Stimulated activated CD8-positive, alpha-beta memory T cell treated with anti-CD3 and anti-CD28 coated beads, Interleukin-4, amount 100 ng/mL, for 48 hours (primary cell): ENCODE data around the gene NCOA3.

Experiments
- DNase-seq: peaks from one replicate; pipeline ENCODE4 v3.0.0-alpha.2; 2020

NCOA3 gene

DNA sequence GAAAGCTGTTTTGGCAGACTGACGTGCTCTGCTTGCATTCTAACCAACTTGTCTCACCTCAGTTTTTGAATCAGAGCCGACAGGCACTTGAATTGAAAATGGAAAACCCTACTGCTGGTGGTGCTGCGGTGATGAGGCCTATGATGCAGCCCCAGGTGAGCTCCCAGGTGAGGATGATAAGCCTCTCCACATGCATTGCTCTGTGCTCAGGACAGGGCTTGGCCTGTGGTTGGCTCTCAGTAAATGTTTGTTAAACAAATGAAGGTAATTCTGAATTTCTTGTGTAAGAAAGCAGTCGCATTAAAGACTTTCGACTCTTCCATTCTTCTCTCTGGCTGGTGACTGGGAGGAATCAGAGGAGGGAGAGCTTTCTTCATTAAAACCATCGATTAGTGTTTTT, 147.3 kb downstream of the NCOA3 start:
- no peak for DNase-seq

GRCh38 chr20:47652301-47652700, 150.6 kb downstream of the NCOA3 start:
- DNase-seq = no peak

- no peak for DNase-seq
Observed at GRCh38 chr20:47652794-47653193, 151.1 kb downstream of the NCOA3 start.

- DNase-seq = no peak
Observed at GRCh38 chr20:47653869-47654268, 152.2 kb downstream of the NCOA3 start.

- DNase-seq = no peak
Observed at GRCh38 chr20:47654370-47654769, 152.7 kb downstream of the NCOA3 start.

DNA sequence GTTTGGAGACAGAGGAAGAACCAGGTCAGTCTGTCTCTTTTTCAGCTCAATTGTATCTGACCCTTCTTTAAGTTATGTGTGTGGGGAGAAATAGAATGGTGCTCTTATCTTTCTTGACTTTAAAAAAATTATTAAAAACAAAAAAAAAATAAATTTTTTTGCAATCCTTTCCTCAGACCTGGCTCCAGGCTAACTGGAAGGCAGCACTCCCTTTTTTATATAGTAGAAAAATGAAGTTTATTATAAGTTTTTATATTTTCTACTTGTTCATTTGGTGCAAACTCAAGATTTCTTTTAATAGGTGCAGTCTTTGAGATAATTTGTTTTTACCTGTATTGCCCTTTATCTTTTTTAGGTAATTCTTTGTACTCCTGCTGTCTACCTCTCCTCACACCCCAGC, 153.9 kb downstream of the NCOA3 start:
- DNase-seq = no peak

GRCh38 chr20:47656318-47656717, 154.6 kb downstream of the NCOA3 start:
- DNase-seq = no peak

- DNase-seq = no peak
Observed at GRCh38 chr20:47659904-47660601, 158.4 kb downstream of the NCOA3 start.

DNA sequence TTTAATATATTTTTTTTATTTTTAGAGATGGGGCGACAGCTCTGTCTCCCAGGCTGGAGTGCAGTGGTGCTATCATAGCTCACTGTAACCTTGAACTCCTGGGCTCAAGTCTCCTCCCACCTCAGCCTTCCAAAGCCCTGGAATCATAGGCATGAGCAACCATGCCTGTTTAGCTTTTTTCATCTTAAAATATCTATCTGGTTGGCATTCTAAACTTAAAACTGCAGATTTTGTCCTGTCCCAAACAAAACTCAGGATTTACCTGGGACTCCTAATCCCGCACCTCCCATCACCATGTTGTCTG, 158.9 kb downstream of the NCOA3 start:
- DNase-seq = no peak

- no peak for DNase-seq
Observed at GRCh38 chr20:47660983-47661700, 159.5 kb downstream of the NCOA3 start.

- no peak for DNase-seq
Observed at GRCh38 chr20:47661714-47662113, 160.0 kb downstream of the NCOA3 start.

DNA sequence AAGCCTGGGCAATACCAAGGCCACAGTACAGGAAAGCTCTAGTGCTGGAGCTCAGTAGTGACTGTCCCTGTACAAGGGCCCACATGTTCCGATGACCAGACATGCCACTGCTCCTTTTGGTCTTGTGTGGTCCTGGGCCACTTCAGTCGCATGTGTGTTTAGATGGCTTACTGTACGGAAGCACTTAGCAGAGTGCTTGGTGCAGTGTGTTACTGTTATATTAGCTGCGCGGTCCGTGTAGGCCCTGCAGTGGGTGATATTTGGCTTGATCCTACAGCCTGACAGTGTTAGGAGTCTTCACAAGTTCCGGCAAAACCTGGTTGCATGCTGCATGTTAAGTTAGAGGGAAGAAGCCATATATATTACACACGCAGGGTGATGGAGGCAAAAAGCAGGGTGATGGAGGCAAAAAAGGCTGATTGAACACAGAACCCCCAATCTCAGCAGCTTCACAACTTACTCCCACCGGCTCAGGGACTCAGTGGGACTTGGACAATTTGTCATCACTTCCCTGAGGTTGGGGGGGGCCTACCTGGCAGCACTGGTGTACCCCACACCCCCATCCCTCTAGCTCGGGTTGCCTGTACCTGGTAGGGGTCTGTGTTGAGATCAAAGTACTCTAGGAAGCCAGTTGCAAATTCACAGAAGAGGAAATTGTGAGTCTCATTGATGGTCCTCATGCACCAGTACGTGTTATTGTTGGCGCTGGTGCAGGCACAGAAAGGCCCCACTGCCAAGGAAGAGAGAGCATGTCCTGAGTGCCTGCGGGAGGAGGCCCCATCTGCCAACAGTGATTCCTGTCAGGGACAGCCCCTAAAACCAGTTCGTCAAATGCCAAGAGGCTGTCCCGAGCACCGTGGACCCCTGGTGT, 161.0 kb downstream of the NCOA3 start:
- DNase-seq = no peak

DNA sequence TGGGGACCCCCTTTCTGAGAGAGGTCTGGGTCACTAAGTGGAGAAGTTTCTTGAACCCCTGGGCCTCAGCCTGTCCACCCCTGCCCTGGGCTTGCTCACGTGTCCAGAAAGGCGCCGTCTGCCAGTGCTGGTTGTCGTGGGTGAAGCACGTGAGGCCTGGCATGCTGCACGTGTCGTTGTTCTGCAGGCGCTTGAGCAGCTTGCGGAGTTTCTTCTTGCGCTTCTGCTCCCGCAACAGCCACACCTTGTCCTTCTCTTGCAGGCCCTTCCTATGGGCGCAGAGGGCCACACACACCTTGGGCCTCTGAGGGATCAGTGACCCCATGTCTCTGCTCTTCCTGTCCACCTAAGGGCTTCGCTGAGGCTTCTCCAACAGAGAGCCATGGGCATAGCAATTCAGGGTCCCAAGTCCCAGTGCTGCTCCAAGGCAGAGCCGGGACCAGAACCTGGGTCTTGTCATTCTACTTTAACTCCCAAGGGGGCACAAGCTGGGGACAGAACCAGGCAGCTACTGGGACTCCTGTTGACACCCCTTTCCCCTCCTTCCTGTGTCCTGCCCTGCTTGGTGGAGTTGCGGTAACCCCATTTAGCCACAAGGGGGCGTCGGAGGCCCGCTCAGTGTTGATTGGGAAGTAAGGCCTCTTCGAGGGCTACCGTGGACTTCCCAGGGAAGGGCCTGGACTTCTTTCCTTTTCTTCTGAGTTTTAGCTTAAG, 161.8 kb downstream of the NCOA3 start:
- peak; percentile 85 for DNase-seq

GRCh38 chr20:47664068-47664437, 162.4 kb downstream of the NCOA3 start:
- DNase-seq = no peak

DNA sequence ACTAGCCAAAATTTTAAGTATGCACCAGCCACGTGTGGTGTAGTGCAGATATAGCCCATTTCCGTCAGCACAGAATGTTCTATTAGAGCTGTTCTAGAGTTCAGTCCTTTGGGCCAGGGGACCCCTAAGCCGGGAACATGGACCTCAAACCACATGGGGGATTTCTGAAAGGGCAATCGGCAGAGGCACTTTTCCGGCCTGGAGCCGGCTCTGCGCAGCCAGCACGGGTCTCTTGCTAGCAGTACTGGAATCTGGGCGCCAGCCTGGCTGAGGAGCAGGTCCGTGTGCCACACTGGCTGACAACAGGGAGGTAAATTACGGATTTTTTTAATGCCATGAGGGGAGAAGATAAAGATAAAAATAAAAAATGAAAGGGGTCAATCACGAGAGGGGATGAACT, 163.1 kb downstream of the NCOA3 start:
- no peak for DNase-seq

DNA sequence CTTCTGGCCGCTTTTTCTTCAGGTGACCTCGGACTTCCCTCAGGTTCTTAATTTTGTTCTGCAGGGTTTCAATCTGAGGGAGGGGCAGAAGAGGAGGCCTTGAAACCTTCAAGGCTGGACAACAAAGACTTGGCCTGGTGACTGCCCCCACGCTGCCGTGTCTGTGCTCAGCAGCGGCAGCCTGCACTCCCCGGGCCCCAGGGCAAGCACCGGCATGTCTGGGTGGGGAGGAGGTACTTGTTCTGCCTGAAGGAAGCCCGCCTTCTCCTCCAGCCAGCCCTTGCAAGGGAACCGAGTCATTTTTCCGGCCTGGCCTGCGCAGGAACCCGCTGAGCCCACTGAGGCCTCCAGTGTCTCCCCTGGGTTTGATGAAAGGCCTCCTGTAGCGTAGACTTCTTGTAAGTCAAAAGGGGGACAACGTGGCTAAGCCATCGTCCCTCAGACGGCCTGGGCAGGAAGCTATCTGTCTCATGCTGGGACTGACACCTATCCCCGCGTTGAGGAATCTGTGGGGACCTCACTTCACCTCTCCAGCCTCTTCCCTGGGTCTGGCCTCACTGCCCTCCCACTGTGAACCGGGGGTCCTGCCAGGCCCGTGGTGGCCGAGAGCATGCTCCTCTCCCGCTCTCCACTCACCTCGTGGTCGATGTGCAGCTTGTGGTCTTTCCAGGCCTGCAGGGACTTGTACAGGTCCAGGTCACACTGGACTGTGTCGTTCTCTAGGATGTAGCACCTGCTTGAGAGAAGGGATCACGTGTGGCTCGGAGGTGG, 163.7 kb downstream of the NCOA3 start:
- DNase-seq = no peak

GRCh38 chr20:47666304-47666703, 164.6 kb downstream of the NCOA3 start:
- no peak for DNase-seq

- no peak for DNase-seq
Observed at GRCh38 chr20:47667086-47667485, 165.4 kb downstream of the NCOA3 start.

DNA sequence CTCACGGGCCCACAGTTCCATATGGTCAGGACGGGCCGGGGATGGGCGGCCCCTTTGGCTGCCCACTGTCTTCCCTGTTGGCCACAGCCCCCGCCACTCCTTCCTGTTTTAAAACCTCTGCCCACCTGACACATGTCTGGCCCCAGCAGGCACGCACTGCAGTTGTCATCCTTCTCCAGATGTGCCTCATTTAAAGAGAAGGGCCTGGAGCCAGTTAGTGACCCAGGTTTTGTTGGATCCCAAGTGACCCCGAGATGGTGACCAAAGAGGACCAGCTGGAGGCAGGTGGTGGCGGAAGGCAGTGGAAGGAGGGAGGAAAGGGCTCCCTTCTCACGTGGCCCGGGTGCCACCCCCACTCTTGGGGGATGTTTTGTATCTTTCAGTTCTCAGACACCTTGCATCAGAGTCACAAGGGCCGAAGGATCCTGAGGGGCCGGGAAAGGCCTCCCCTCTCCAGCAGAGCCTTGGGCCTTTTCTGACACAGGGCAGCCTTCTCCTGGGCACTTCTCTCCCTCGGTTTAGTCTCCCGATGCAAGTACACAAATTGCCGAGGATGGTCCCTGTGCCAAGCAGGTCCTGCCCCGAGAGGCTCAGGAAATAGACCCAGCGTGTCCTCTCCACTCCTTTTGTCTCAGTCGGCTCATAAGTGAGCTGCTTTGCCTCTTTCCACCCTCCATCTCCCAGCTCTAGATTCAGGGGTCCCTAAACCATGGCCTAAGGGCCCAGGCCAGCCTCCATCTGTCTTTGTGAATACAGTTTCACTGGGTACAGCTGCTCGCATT, 166.0 kb downstream of the NCOA3 start:
- DNase-seq = no peak

DNA sequence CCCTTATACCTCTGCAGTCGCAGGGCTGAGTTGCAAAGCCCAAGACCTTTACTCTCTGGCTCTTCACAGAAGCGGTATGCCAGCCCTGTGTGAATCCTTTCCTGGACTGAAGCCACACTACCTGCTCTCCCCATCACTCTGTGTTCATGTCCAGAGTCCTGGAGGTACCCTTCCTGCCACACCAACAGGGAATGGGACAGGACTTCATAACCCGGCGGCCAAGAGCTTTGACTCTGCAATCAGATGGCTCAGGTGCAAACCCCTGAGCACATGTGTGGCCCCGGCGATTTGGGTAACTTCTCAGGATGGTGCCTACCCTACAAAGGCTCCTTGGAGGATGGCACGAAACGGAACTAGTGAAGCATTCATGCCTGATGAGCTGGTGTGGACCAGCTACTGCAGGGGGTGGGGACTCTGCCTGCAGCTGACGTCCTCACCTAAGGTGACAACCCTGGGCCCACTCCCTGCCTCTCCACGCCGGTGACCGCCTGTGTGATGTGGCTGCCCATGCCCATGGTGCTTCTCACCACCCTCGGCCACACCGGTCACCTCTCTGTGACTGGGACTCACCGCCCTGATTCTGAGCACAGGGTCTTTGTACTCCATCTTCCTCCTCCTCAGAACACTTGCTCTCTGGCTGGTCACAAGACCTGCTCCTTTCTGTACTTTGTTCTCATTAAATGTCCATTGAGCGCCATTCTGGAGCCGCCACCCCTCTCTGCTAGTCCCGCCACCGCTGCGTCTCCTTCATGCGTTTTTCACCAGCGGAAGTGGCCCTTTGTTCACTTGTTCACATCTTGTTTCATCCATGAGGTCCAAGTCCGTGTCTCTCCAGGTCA, 166.8 kb downstream of the NCOA3 start:
- DNase-seq = no peak

DNA sequence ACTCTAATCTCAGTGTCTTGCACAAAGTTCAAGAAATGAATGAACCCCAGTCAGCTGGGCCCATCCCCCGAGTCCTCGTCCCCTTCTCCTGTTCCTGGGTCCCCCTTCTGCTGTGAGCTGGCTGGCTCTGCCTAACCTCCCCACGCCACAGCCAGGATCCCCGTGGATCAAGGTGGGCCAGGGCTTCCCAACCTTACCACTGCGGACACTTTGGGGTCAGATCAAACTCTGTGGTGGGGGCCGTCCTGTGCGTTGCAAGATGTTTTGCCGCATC, 167.4 kb downstream of the NCOA3 start:
- no peak for DNase-seq
